GM12891 (cell line): ENCODE measurements around the gene RPS6KA4.

Source experiments
- PAX5 ChIP-seq: IDR thresholded peaks from 2 replicates; pipeline ENCODE4 v1.6.1; 2011; ENCODE audit warnings: low read length, moderate library complexity, mild to moderate bottlenecking; ENCODE audit not compliant: insufficient read depth, severe bottlenecking
- POLR2A ChIP-seq: IDR thresholded peaks from 2 replicates; pipeline ENCODE4 v1.6.1; 2011; ENCODE audit warnings: low read depth, low read length, control low read depth
- POLR2AphosphoS5 ChIP-seq: IDR thresholded peaks from 2 replicates; pipeline ENCODE4 v1.6.1; 2011; ENCODE audit warnings: low read depth, low read length, control low read depth
- SPI1 ChIP-seq: IDR thresholded peaks from 2 replicates; pipeline ENCODE4 v1.6.1; 2011; ENCODE audit warnings: low read depth, low read length, control low read depth
- TAF1 ChIP-seq: IDR thresholded peaks from 2 replicates; pipeline ENCODE4 v1.6.1; 2011; ENCODE audit warnings: low read depth, low read length, control low read depth

DNA sequence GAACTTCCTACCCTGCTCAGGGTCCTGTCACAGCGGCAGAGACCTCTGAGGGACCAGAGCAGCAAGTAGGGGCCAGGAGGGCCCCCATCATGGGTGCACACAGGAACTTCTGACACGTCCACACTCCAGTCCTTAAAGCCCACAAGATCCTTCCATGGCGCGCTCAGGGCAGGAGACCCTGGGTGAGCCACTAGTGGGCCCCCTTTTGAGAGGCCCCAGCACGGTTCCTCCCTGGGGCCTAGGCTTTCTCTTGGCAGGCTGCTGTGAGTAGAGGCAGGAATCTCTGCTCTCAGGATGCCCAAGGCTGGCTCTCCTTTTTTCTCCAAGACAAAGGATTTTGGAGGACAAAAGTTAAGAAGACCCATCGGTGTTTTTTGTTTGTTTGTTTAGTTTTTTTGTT lies 22.4 kb downstream of the RPS6KA4 start:
- TF ChIP-seq POLR2A, result no peak
- no peak for TF ChIP-seq POLR2AphosphoS5
- no peak for TF ChIP-seq TAF1
- no peak for TF ChIP-seq SPI1
- no peak for TF ChIP-seq PAX5
